Middle frontal gyrus (tissue), 1 donor: ENCODE results near the gene SUPT20HL2.
"Not testable (repeated sequence)": the region's sequence is repeated elsewhere in the genome, so short reads cannot be mapped to it uniquely, and the experiment has no call there.

Experiments used
- DNase-seq: peaks from one replicate; pipeline ENCODE4 v3.0.0-alpha.2; 2015; ENCODE audit warnings: low spot score; ENCODE audit errors: extremely low spot score

The SUPT20HL2 gene

DNA sequence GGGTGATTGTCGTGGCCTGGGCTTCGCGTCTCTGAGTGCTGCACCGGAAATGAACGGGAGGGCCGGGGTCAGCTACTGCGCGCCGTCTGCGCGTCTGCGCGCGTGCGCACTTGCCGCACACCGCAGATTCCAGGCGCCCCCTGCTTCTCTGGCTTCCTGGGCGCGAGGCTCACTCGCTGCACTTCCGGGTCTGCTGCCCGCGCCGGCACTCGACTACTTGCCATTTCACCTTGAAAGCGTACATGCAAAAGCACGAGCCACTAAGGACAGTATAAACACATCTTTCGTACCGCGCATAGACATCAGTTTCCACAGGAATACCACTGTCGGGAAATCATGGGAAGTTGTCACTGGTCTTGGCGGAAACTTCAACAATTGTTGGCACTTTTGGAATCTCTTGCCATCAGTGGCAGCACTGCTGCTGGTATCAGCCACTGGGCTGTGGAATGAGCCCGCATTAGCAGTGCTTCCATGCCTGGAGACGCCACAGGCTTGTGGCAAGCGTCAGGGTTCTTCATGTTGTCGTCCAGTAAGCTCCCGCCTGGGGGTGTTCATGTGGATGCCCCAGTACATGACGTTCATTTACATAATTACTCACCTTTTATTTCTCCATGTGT lies at the start of gene SUPT20HL2:
TSS of gene SUPT20HL2 (minus strand) at position 51 of the 617 bp plus-strand sequence. CDS start 754 bp downstream, outside the sequence.
- no peak for DNase-seq

DNA sequence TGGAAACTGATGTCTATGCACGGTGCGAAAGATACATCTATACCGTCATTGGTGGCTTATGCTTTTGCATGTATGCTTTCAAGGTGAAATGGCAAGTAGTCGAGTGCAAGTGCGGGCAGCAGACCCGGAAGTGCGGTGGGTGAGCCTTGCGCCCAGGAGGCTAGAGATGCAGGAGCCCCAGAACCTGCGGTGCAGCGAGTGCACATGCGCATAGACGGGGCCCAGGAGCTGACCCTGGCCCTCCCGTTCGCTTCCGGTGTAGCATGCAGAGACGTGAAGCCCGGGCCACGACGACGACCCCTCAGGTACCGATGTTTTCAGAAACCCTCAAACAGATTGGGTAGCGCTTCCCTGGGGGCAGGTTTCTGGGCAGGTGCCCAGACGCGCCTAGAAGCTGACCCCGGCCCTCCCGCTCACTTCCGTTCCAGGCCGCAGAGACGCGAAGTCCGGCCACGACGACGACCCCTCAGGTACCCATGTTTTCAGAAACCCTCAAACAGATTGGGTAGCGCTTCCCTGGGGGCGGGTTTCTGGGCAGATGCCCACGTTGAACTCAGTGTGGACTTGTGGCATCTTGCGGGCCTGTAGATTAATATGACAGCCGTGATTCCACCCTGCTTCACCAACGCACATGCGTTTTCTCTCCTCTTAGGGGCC lies 48.3 kb upstream of the SUPT20HL2 start:
- not testable (repeated sequence) for DNase-seq

DNA sequence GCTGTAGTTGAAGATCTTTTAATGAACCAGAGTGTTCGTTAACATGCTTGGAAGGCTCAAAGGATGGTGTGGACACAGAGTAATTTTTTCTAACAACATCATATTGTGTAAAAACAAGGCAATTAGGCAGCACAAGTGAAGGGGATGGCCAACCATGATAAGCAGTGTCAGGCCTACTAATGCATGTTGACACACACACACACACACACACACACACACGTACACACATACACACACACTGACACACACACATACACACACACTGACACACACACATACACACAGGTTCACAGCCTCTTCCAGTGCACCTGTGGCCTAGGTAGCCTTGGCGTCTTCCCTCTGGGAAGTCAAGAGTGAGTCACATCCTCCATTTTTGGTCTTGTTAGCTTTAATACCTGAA lies 46.4 kb upstream of the SUPT20HL2 start, which contains the start of gene SUPT20HL1:
TSS of gene SUPT20HL1 (plus strand) at position 368 of the 400 bp plus-strand sequence. CDS start 2,122 bp downstream, outside the sequence.
- no peak for DNase-seq

DNA sequence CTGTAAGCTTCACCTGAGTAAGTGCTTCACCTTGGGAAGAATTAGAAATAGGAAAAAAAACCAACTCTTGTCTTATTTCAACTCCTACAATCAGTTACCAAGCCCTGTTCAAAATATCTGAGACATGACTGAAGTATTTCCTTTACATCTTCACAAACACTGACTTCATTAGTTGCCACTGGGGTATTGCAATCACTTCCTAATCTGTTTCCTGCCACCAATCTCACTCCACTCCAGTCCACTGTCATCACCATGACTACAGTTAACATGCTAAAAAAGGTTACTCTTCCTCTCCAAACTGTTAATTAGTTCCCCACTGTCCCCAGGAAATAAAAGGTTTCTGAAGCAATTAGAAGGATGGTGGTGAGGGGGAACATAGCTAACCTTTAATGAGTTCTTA lies 43.2 kb upstream of the SUPT20HL2 start:
- DNase-seq = no peak

DNA sequence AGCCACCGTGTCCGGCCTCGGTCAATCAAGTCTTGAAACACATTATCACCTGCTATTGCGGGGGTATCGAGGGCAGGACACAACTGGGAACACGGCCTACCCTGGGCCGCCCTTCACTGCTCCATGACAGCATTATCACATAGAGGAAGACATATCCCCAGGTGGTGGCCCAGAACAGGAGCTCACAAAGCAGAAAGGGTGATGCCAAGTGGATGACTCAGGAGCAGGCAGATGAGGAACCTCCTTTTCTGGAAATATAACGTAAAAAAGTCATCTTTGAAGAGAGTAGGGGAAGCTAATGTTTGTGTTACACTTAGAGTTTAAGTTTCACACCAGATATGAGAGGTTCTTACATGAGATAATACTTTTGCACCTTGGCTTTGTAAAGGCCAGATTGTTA lies 41.2 kb upstream of the SUPT20HL2 start:
- no peak for DNase-seq

DNA sequence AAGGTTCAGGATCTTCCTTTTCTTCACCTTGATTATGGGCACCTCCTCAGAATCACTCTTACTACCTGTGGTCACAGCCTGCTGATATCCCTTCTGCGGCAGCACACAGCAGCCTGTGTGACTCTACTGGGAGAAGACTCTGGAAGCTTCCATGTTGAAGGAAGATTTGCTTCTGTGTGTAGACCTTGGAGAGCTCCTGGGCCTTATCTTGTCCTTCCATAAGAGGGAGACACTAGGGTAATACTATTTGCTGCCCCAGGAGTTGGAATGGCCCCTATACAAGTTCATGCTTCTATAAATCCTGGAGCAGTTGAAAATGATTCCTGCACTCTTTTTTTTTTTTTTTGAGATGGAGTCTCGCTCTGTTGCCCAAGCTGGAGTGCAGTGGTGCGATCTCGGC lies 36.3 kb upstream of the SUPT20HL2 start:
- DNase-seq = no peak

DNA sequence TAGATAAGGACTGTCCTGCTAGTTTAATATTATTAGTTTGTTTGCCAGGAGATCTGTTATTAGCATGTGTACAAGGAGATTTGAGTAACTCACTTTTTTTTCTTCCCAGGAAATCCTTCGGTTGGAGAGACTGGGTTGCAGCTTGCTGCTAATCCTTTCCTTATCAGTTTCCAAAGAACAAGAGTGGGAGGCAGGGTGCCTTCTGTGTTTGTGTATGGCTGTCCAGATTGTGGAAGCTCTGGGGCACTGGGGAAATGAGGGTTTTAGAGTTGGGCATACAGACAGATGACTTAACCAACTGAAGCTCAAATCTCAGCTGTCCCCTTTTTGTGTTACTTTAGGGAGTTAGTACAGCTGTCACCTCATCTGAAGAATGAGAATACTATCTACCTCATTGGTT lies 34.0 kb upstream of the SUPT20HL2 start:
- no peak for DNase-seq

DNA sequence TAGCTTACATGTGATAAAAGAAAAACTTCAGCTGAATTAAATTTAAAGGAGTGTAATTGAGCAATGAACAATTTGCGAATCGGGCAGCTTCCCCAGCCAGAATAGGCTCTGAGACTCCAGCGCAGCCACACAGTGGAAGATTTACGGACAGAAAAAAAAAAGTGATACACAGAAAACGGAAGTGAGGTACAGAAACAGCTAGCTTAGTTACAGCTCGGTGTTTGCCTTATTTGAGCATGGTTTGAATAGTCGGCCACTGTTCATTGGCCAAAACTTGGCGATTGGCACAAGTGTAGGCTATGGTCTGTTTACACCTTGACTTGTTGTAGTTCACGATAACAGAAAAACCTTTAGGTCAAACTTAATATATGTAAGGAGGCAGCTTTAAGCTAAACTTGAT lies 29.9 kb upstream of the SUPT20HL2 start:
- DNase-seq = no peak

DNA sequence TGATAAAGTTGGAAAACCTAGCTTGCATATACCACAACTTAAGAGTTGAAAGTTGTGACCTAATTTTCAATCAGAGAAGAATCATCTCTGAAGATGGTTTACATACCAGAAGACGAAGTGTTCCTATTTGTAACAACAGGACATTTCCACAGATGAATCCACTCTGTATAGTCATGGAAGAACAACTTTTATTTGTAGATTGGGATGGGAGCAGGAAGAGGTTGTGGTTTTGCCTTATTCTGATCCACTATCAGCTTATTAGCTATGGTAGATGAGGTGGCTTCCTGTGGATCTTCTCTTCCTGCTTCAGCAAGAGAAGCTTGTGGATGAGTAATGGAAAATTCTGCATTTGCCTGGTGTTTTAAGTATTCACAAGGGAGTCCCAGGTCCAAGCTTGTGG lies 27.9 kb upstream of the SUPT20HL2 start:
- DNase-seq = no peak

DNA sequence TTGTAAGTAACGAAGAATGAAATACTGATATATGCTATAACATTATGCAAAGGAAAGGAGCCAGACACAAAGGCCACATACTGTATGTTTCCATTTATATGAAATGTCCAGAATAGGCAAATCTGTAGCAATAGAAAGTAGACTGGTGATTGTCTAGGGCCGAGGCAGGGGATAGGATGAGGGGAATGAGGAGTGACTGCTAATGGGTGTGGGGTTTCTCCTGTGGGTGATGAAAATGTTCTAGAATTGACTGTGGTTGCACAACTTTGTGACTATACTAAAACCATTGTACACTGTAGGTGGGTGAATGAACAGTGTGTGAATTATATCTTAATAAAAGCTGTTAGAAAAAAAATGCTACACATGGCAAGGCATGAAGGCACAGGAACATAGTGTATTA lies 26.6 kb upstream of the SUPT20HL2 start:
- DNase-seq = no peak

DNA sequence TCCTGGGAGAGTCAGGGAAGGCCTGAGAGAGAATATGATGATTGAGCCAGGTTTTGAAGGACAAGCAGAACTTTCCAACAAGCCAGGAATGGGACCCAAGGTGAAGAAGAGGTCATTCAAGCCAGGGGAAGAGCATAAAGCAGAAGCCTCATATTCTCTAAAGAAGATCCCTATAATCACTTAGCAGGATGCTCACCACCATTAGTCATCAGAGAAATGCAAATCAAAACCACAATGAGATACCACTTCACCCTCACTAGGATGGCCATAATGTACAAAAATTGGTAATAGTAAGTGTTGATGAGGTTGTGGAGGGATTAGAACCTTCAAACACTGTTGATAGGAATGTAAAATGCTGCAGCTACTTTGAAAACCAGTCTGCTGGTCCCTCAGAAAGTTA lies 26.0 kb upstream of the SUPT20HL2 start:
- no peak for DNase-seq

DNA sequence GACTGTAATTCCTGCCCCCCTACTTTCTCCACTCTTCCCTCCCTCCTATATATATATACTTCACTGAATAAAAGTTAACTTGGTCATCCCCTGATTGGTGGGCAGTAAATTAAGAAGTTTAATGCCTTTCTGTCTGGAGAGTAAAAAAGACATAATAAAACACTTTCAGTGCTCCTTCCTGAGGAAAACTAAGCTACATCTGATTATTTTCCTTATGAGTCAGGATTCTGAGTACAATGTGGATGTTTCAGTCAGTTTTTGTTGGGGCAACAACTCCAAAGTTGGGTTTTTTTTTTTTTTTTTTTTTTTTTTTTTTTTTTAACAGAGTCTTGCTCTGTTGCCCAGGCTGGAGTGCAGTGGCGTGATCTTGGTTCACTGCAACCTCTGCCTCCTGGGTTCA lies 22.0 kb upstream of the SUPT20HL2 start:
- DNase-seq = no peak

DNA sequence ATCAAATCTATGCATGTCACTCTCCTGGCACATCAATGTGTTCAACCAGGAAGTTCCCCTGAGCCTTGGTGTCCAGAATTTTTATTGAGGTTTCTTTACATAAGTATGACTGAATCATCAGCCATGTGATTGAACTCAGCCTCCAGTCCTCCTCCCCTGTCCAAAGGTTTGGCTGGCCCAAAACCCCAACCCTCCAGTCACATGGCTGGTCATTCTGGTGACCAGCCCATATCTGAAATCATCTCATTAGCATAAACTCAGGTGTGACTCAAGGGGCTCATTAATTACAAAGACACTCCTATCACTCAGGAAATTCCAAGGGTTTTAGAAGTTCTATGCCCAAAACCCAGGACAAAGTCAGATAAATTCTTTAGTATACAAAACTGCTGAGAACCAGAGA lies 20.6 kb upstream of the SUPT20HL2 start:
- no peak for DNase-seq

DNA sequence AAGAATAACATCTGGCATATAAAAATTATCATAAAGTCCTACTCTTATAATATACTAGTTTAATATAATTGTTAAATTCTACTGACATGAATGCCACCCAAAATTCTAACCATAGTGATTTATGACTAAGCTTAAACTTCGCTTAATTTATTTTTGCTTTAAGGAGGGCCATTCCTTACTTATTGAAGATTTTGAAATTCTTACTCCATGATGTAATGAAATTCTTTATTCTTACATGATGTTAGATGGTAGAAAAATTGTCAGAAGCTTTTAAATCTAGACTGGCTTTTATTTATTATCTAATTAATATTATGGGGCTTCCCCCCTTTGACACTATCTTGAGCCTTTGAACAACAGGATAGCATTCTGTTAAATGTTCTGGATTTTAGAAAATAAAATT lies 19.5 kb upstream of the SUPT20HL2 start:
- DNase-seq = no peak

DNA sequence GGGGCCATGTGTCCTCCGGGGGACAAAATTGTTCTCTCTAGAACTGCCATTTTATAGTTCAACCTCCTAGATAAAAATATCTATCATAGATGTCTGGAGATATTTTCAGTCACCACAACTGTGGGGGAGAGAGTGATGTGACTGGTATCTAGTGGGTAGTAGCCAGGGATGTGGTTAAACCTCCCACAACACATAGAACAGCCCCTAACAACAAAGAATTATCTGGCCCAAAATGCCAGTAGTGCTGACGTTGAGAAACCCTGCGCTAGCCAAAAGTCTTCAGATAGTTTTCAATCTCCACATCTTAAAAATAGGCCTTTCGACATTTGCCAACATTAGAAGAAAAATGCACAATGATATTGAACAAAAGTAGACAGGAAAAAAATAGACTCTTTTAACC lies 19.0 kb upstream of the SUPT20HL2 start:
- no peak for DNase-seq

DNA sequence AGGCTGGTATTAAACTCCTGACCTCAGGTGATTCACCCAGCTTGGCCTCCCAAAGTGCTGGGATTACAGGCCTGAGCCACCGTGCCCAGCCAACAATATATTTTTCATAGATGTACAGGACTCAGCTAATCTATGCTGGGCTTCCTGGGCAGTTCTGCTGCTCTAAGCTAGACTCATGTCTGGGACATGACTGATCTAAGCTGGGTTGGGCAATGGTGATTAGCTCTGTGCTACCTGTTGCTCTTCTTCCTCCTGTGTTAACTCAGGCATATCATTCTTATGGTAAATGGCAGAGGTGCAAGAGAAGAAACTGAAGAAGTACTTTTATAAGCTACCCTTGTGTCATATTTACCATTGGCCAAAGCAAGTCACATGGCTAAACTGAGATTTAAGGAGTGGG lies 11.4 kb upstream of the SUPT20HL2 start:
- DNase-seq = no peak

DNA sequence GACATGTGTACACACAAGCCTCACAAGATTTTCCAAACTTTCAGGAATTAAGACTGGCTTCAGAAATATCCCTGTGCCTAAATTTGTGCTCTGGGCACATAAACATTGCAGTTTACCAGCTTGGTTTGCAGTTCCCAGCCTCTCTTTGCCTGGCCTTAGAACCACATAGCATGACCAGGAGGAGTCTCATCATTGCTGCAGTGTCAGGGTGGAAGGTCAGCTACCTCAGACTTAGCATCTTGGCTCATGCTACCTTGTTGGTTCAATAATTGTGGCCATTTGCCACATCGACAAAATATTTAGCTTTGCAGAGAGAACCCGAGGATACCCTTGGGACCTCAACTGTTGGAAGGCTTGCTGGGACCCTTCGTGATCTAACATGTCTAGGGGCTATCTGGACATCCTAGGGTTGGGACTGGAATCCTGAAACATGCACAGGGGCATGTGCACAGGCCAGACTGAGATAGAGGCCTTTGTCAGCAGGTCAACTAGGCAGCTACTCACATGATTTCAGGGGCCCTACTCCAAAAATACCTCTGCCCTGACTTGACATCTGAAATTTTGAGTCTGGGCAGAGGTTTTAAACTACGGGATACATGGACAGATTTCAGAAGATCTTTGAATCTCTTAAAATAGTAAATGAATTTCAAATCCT lies 8.0 kb upstream of the SUPT20HL2 start:
- no peak for DNase-seq

DNA sequence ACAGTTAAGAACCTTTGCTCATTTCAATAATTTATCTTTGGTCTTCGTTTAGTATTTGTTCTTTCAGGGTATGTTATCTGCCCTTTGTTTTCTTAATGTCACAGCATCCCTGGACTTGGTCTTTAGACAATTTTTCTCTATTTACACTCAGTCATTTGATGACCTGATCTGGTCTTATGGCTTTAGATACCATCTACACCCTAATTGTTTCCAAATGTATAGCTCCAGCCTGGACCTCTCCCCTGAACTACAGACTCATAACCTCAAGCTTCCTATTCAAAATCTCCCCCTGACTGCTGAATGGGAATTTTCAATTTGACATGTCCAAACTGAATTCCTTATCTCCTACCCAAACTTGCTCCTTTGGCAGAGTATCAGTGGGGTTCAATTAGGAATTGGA lies 3.7 kb upstream of the SUPT20HL2 start:
- no peak for DNase-seq

DNA sequence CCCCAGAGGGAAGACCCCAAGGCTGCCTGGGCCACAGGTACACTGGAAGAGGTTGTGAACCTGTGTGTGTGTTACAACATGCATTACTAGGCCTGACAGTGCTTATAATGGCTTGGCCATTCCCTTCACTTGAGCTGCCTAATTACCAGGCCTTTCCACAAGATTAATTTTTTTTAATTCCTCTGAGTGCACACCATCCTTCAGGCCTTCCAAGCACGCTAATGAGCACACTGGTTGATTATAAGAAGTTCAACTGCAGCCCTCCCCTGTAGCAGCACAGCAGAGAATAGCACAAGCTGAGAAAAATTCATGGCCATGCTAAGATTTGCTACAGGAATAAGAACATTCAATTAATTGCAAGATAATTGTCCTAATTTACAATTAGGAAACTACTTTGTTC lies 2.2 kb upstream of the SUPT20HL2 start:
- DNase-seq = no peak

DNA sequence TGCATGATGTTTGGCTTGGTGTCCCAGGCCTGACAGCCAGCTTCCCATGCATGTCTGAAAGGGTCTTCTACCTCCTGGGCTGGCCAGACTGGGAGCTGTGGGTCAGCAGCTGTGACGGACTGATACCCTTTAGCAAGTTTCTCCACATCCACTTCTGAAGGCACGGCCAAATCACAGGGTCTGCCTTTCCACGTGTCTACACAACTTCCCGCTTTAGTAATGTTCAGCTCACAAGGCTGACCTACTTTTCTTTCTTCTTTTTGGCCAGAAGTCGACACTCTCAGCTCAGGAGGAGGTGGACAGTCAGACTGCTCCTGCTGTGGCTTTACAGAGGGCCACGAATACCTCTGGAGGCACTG lies 1.6 kb downstream of the SUPT20HL2 start:
- DNase-seq = not testable (repeated sequence)

DNA sequence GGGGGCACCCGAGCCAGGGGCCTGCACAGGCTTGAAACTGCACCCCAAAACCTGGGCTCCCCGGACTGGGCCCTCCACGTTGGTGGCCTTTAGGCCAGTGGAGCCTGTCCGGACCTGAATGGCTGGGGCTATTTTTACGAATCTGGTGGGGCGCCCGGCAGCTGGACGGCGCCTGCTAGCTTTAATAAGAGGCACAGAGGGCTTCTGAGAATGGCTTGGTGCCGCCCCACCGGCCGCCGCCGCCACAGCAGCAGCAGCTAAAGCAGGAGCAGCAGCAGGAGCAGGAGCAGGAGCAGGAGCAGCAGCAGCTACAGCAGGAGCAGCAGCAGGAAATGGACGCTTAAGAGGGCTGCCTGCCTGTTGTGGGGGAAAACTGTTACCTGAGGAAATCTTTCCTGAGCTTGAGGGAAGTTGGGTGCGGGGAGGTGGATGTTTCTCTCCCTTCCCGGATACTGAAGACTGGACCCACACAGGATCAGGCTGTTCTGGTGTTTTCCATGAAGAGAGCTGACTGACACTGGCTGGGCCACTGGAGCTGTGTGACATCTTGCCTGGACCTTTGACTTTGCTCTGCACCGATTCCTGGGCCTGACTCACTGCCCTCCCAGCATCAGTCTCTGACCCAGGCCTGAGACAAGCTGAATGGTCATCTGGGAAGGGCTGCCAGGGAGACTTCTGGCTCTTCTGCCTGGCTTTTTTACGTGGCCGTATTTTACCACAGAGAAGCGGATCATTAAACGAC lies 2.2 kb downstream of the SUPT20HL2 start:
- DNase-seq = not testable (repeated sequence)

DNA sequence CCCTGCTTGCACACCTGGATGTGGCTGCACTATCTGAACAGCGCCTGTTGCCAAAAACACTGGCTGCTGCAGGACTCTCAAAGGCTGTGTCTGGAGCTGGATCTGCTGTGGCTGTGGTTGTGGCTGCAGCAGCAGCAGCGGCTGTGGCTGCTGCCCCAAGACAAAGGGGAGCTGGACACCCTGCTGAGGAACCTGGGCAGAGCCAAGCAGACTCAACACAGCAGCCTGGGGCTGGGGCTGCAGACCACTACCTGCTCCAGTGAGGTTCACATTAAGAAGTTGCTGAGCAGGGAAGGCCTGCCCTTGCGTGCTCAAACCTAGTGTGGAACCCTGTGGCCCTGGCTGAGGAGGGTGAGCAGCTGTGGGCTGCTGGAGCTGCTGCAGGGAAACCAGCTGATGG lies 3.0 kb downstream of the SUPT20HL2 start:
- DNase-seq = not testable (repeated sequence)
